HG02763 (cell line): ENCODE data around the gene FKBP2.
"Not testable (repeated sequence)": the region's sequence is repeated elsewhere in the genome, so short reads cannot be mapped to it uniquely, and the experiment has no call there.

ENCODE experiments used
- ATAC-seq: cut with Tn5 transposase; IDR thresholded peaks from one replicate; pipeline ENCODE4 v1.9.1; 2021; ENCODE audit warnings: mild to moderate bottlenecking, moderate library complexity; ENCODE audit not compliant: unreplicated experiment

The FKBP2 gene

GRCh38 chr11:64232182-64232966 is 8.5 kb upstream of the FKBP2 start:
- no peak for ATAC-seq

- ATAC-seq = no peak
Observed at GRCh38 chr11:64232967-64233315, 8.0 kb upstream of the FKBP2 start.

GRCh38 chr11:64233913-64234586 is 6.8 kb upstream of the FKBP2 start, which contains the start of gene VEGFB:
Gene VEGFB, plus strand, starts transcription at chr11:64234584. Its CDS starts 250 bp downstream, at chr11:64234834.
- ATAC-seq = peak; percentile 41

- no peak for ATAC-seq
Observed at GRCh38 chr11:64234647-64235379, 6.1 kb upstream of the FKBP2 start.

- ATAC-seq = no peak
Observed at GRCh38 chr11:64235437-64236161, 5.3 kb upstream of the FKBP2 start.

- no peak for ATAC-seq
Observed at GRCh38 chr11:64237484-64237951, 3.4 kb upstream of the FKBP2 start.

- ATAC-seq = no peak
Observed at GRCh38 chr11:64238076-64238475, 2.8 kb upstream of the FKBP2 start.

GRCh38 chr11:64238999-64239398 is 1.9 kb upstream of the FKBP2 start:
- no peak for ATAC-seq

GRCh38 chr11:64239662-64240434 is 1.0 kb upstream of the FKBP2 start:
- ATAC-seq = no peak

- ATAC-seq = peak; percentile 70
Observed at GRCh38 chr11:64241241-64241490, 271 bp downstream of the FKBP2 start.

GRCh38 chr11:64241491-64242374 is 838 bp downstream of the FKBP2 start:
- ATAC-seq = peak; percentile 4

- no peak for ATAC-seq
Observed at GRCh38 chr11:64243236-64243854, 2.5 kb downstream of the FKBP2 start.

- ATAC-seq = no peak
Observed at GRCh38 chr11:64244107-64244506, 3.2 kb downstream of the FKBP2 start.

- ATAC-seq = no peak
Observed at GRCh38 chr11:64244966-64245365, 4.1 kb downstream of the FKBP2 start.

- ATAC-seq = no peak
Observed at GRCh38 chr11:64245401-64245796, 4.5 kb downstream of the FKBP2 start.

GRCh38 chr11:64245797-64246620 is 5.1 kb downstream of the FKBP2 start:
- no peak for ATAC-seq

GRCh38 chr11:64246621-64246870 is 5.7 kb downstream of the FKBP2 start:
- not testable (repeated sequence) for ATAC-seq
